OCI-LY7 (cell line): Measurements from ENCODE around the gene ANKRD65.

Source experiments
- EZH2phosphoT487 ChIP-seq: fragments of 200-600 bp; sonication (generic); IDR thresholded peaks from 2 replicates; pipeline ENCODE4 v1.6.1; 2018; ENCODE audit warnings: low read depth, borderline replicate concordance, mild to moderate bottlenecking, mixed run types, antibody characterized with exemption, low read length, moderate library complexity, mixed read lengths
- TF ChIP-seq, protein P1 (sequence below): fragments of 200-600 bp; sonication (generic); conservative IDR thresholded peaks from 2 replicates; pipeline ENCODE4 v1.5.1; 2014; ENCODE audit warnings: mild to moderate bottlenecking, antibody characterized with exemption, low read length, moderate library complexity, mixed read lengths

DNA sequence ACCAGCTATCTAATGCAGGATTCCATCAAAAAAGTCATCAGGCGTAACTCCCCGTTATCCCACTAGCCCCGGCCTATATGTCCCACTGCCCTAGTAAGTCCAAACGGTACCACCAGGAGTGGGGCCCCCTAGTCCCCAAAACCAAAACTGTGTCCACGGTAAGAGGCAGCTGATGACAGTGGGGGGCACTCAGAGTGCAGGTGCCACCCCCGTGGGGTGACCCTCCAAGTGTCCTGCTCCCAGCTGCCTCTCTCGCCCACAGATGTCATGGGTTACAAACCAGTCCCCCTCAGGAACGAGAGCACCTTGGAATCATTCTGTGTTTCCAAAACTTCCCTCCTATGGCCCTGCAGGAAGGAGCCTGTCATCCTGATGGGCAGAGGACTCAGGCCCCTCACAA, 35.1 kb downstream of the ANKRD65 start:
- TF ChIP-seq, protein P1, sequence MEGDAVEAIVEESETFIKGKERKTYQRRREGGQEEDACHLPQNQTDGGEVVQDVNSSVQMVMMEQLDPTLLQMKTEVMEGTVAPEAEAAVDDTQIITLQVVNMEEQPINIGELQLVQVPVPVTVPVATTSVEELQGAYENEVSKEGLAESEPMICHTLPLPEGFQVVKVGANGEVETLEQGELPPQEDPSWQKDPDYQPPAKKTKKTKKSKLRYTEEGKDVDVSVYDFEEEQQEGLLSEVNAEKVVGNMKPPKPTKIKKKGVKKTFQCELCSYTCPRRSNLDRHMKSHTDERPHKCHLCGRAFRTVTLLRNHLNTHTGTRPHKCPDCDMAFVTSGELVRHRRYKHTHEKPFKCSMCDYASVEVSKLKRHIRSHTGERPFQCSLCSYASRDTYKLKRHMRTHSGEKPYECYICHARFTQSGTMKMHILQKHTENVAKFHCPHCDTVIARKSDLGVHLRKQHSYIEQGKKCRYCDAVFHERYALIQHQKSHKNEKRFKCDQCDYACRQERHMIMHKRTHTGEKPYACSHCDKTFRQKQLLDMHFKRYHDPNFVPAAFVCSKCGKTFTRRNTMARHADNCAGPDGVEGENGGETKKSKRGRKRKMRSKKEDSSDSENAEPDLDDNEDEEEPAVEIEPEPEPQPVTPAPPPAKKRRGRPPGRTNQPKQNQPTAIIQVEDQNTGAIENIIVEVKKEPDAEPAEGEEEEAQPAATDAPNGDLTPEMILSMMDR = no peak
- TF ChIP-seq EZH2phosphoT487 = no peak
